Cardiac muscle cell (in vitro differentiated cells and primary cell): Measurements from ENCODE around the gene GAREM1. TPM values are rescaled to one million over a fixed set of nuclear protein-coding genes. Genes with fewer than 3 reads are reported as not detected.

Experiments used
- DNase-seq, 2 donors: peaks; one replicate each; pipeline versions ENCODE4 v3.0.0 to v3.0.0-alpha.2; 2010 to 2017; ENCODE audit warnings: low read depth in 1 of 2, low spot score in 1 of 2
- H3K27ac ChIP-seq: fragments of 200-600 bp; sonication (generic); 2 replicates; pipeline ENCODE4 v1.5.1; 2016
- H3K27me3 ChIP-seq: fragments of 200-600 bp; sonication (generic); 2 replicates; pipeline ENCODE4 v1.6.0; 2016; ENCODE audit warnings: control low read depth
- H3K36me3 ChIP-seq: fragments of 200-600 bp; sonication (generic); 2 replicates; pipeline ENCODE4 v1.5.1; 2016; ENCODE audit warnings: control low read depth
- H3K4me1 ChIP-seq: fragments of 200-600 bp; sonication (generic); 2 replicates; pipeline ENCODE4 v1.8.1; 2017; ENCODE audit warnings: low read depth, mild to moderate bottlenecking, mixed run types
- H3K4me3 ChIP-seq: fragments of 200-600 bp; sonication (generic); 2 replicates; pipeline ENCODE4 v1.5.1; 2016; ENCODE audit warnings: mild to moderate bottlenecking
- H3K9me3 ChIP-seq: fragments of 200-600 bp; sonication (generic); 2 replicates; pipeline ENCODE4 v1.5.1; 2017; ENCODE audit warnings: low read depth, mild to moderate bottlenecking, control low read depth
- polyA plus RNA-seq: library from polyadenylated mRNA; unstranded; fragments of >200 nt; fragmentation: Nextera tagmentation; extraction: Ambion mirVana; gene quantifications from 2 replicates; pipeline ENCODE4 v1.2.1, GENCODE V29; 2016
- total RNA-seq: library from RNA; depleted of rRNA; stranded (reverse); fragments of >200 nt; gene quantifications from 2 replicates; pipeline ENCODE4 v1.2.3, GENCODE V29; 2016
- TF ChIP-seq, protein P1 (sequence below): IDR thresholded peaks from 2 replicates; pipeline ENCODE4 v1.5.1; 2012; ENCODE audit warnings: low read depth, mild to moderate bottlenecking, low read length

The GAREM1 gene
- total and polyA plus RNA-seq, 2 experiments from 2014 or later = 14.2 to 17.3 TPM

DNA sequence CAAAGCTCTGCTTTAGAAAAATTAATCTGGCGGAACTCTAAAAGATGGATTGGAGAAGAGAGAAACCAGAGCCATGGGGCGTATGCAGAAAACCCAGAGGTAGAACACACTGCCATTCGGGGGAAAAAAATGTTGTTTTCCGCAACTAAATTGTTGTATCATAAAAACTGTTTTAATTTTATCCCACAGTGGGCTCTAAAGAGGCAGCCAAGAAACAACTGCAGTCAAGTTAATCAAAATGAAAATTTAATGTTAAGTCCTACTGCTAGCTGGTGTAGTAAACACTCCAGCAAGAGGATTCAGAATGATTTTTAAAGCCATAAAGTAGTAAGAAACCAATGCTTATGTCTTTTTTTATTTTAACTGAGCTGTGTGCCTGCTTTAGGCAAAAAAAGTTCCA, 69.1 kb downstream of the GAREM1 start:
- no peak for DNase-seq
- TF ChIP-seq, protein P1, sequence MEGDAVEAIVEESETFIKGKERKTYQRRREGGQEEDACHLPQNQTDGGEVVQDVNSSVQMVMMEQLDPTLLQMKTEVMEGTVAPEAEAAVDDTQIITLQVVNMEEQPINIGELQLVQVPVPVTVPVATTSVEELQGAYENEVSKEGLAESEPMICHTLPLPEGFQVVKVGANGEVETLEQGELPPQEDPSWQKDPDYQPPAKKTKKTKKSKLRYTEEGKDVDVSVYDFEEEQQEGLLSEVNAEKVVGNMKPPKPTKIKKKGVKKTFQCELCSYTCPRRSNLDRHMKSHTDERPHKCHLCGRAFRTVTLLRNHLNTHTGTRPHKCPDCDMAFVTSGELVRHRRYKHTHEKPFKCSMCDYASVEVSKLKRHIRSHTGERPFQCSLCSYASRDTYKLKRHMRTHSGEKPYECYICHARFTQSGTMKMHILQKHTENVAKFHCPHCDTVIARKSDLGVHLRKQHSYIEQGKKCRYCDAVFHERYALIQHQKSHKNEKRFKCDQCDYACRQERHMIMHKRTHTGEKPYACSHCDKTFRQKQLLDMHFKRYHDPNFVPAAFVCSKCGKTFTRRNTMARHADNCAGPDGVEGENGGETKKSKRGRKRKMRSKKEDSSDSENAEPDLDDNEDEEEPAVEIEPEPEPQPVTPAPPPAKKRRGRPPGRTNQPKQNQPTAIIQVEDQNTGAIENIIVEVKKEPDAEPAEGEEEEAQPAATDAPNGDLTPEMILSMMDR = no peak
- H3K4me3 ChIP-seq = no peak overlapping the region
- no peak overlapping the region for H3K27ac ChIP-seq
- H3K4me1 ChIP-seq = peaks cover 4% of the 10 kb centered on the region
- no peaks in the 10 kb centered on the region for H3K9me3 ChIP-seq
- H3K27me3 ChIP-seq = no peaks in the 10 kb centered on the region
- H3K36me3 ChIP-seq = no peaks in the 10 kb centered on the region

GRCh38 chr18:32393407-32393806, 77.3 kb downstream of the GAREM1 start:
- no peaks in the 10 kb centered on the region for H3K36me3 ChIP-seq
- no peak overlapping the region for H3K4me3 ChIP-seq
- H3K9me3 ChIP-seq = no peaks in the 10 kb centered on the region
- no peaks in the 10 kb centered on the region for H3K27me3 ChIP-seq
- H3K27ac ChIP-seq = no peak overlapping the region
- TF ChIP-seq, protein P1 = no peak
- no peaks in the 10 kb centered on the region for H3K4me1 ChIP-seq
- no peak for DNase-seq

GRCh38 chr18:32391126-32391525, 79.6 kb downstream of the GAREM1 start:
- DNase-seq = no peak
- no peaks in the 10 kb centered on the region for H3K9me3 ChIP-seq
- peaks cover 10% of the 10 kb centered on the region for H3K4me1 ChIP-seq
- H3K4me3 ChIP-seq = no peak overlapping the region
- no peak overlapping the region for H3K27ac ChIP-seq
- H3K36me3 ChIP-seq = no peaks in the 10 kb centered on the region
- TF ChIP-seq, protein P1 = no peak
- H3K27me3 ChIP-seq = no peaks in the 10 kb centered on the region

GRCh38 chr18:32389858-32390257, 80.8 kb downstream of the GAREM1 start:
- no peak for DNase-seq
- Histone ChIP-seq H3K9me3 (no peaks in the 10 kb centered on the region), H3K36me3 (no peaks in the 10 kb centered on the region), H3K27ac (no peak overlapping the region), H3K4me3 (no peak overlapping the region), H3K27me3 (no peaks in the 10 kb centered on the region), H3K4me1 (peaks cover 19% of the 10 kb centered on the region)
- TF ChIP-seq, protein P1 = no peak

DNA sequence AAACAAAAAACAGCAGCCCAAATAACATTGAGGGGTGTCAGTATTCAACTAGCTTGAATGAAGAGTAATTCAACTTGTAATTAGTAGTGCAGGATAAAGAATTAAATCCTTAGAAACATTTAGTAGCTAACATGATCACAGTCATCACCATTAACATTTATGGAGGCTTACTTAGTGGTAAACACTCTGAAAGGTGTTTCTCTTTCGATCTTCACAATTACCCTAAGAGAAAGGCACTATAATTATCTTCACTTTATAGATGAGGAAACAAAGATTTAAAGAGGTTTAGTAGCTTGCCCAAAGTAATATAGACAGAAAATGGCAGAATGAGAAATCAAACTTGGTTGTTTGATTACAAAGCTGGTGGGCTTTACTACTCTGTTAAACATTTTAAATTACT, 81.5 kb downstream of the GAREM1 start:
- Histone ChIP-seq H3K4me3 (no peak overlapping the region), H3K27me3 (no peaks in the 10 kb centered on the region), H3K36me3 (no peaks in the 10 kb centered on the region), H3K4me1 (peaks cover 19% of the 10 kb centered on the region), H3K27ac (no peak overlapping the region), H3K9me3 (no peaks in the 10 kb centered on the region)
- TF ChIP-seq, protein P1 = no peak
- no peak for DNase-seq

GRCh38 chr18:32386471-32386870, 84.2 kb downstream of the GAREM1 start:
- H3K27ac ChIP-seq = no peak overlapping the region
- peaks cover 19% of the 10 kb centered on the region for H3K4me1 ChIP-seq
- no peaks in the 10 kb centered on the region for H3K36me3 ChIP-seq
- H3K27me3 ChIP-seq = no peaks in the 10 kb centered on the region
- no peak for DNase-seq
- H3K9me3 ChIP-seq = no peaks in the 10 kb centered on the region
- TF ChIP-seq, protein P1 = no peak
- no peak overlapping the region for H3K4me3 ChIP-seq
